MM.1S (cell line): Measurements from ENCODE around the gene HSD17B14.

ENCODE experiments used
- DNase-seq: peaks from one replicate; pipeline ENCODE4 v3.0.0-alpha.2; 2015
- H2AFZ ChIP-seq: fragments of 300-600 bp; sonication (generic); 2 replicates; pipeline ENCODE4 v1.6.0; 2016; ENCODE audit warnings: antibody characterized with exemption, low read length
- H3F3A ChIP-seq: fragments of 300-600 bp; sonication (generic); 2 replicates; pipeline ENCODE4 v1.6.1; 2016; ENCODE audit warnings: mild to moderate bottlenecking, antibody characterized with exemption, low read length, moderate library complexity, mixed read lengths; ENCODE audit not compliant: insufficient read depth
- H3K27ac ChIP-seq: fragments of 300-600 bp; sonication (generic); 2 replicates; pipeline ENCODE4 v1.5.1; 2016; ENCODE audit warnings: mild to moderate bottlenecking, low read length
- H3K27me3 ChIP-seq: fragments of 300-600 bp; sonication (generic); replicated peaks from 2 replicates; pipeline ENCODE4 v1.6.0; 2016; ENCODE audit warnings: low read length; ENCODE audit not compliant: insufficient read depth
- H3K36me3 ChIP-seq: fragments of 300-600 bp; sonication (generic); replicated peaks from 2 replicates; pipeline ENCODE4 v1.6.1; 2016; ENCODE audit warnings: mild to moderate bottlenecking, low read length, mixed read lengths; ENCODE audit not compliant: insufficient read depth
- H3K4me1 ChIP-seq: fragments of 300-600 bp; sonication (generic); 2 replicates; pipeline ENCODE4 v1.6.1; 2016; ENCODE audit warnings: low read length, mixed read lengths
- H3K4me2 ChIP-seq: fragments of 300-600 bp; sonication (generic); 2 replicates; pipeline ENCODE4 v1.6.0; 2016; ENCODE audit warnings: low read depth, low read length
- H3K4me3 ChIP-seq: fragments of 300-600 bp; sonication (generic); 2 replicates; pipeline ENCODE4 v1.5.1; 2016; ENCODE audit warnings: low read length, mixed read lengths
- H3K79me2 ChIP-seq: fragments of 300-600 bp; sonication (generic); 2 replicates; pipeline ENCODE4 v1.6.1; 2016; ENCODE audit warnings: mixed run types, low read length, mixed read lengths
- H3K9ac ChIP-seq: fragments of 300-600 bp; sonication (generic); 2 replicates; pipeline ENCODE4 v1.6.1; 2016; ENCODE audit warnings: low read length, mixed read lengths
- H3K9me2 ChIP-seq: fragments of 300-600 bp; sonication (generic); replicated peaks from 2 replicates; pipeline ENCODE4 v1.6.1; 2016; ENCODE audit warnings: mild to moderate bottlenecking, low read length, mixed read lengths; ENCODE audit not compliant: insufficient read depth
- H3K9me3 ChIP-seq: fragments of 300-600 bp; sonication (generic); replicated peaks from 2 replicates; pipeline ENCODE4 v1.6.1; 2016; ENCODE audit warnings: mild to moderate bottlenecking, low read length, mixed read lengths; ENCODE audit not compliant: insufficient read depth
- H4K20me1 ChIP-seq: fragments of 300-600 bp; sonication (generic); 2 replicates; pipeline ENCODE4 v1.6.1; 2016; ENCODE audit warnings: mild to moderate bottlenecking, low read length, moderate library complexity, mixed read lengths; ENCODE audit not compliant: insufficient read depth
- EZH2 ChIP-seq: fragments of 300-600 bp; sonication (generic); optimal IDR thresholded peaks from 2 replicates; pipeline ENCODE3; 2017; ENCODE audit warnings: low read depth, mild to moderate bottlenecking, antibody characterized with exemption, low read length, mixed read lengths
- EZH2phosphoT487 ChIP-seq: fragments of 300-600 bp; sonication (generic); IDR thresholded peaks from 2 replicates; pipeline ENCODE4 v1.6.1; 2018; ENCODE audit warnings: antibody characterized with exemption, low read length
- TF ChIP-seq, protein P1 (sequence below): fragments of 300-600 bp; sonication (generic); IDR thresholded peaks from 2 replicates; pipeline ENCODE4 v1.5.1; 2016; ENCODE audit warnings: antibody characterized with exemption, low read length, mixed read lengths

The HSD17B14 gene

DNA sequence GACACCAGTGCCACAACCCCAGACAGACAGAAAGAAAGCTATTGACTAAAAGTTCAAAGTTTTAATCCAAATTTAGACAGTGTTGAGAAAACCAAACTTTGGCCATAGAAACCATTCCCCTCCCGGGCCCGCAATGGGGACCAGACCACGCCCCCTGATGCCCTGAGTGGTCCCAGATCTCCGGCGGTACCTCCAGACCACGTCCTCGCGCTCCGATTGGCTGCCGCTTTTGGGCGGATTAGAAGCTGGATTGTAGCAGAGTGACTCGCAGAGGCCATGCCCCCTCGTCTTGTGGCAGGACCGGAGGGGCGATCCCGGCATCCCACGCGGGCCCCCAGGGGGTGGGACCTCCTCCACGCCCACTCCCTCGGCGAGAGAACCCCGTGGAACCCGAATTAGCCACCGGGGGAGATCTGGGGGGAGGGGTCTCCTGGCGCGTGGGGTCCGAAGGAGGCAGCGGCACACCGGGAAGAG, 797 bp upstream of the HSD17B14 start:
- Histone ChIP-seq H3K36me3 (no peaks in the 10 kb centered on the region), H3K9ac (no peak overlapping the region; the same call in 1 of the 2 replicates), H3K4me1 (no peaks in the 10 kb centered on the region), H3F3A (0 out of 2 replicates have a peak, but pooled peaks cover 3% of the 10 kb centered on the region), H2AFZ (peak overlapping the region; percentile 71), H4K20me1 (no peaks in the 10 kb centered on the region), H3K79me2 (no peaks in the 10 kb centered on the region), H3K9me3 (no peaks in the 10 kb centered on the region), H3K4me2 (peak overlapping the region; percentile 87), H3K9me2 (no peaks in the 10 kb centered on the region), H3K27me3 (peaks cover 8% of the 10 kb centered on the region; the same call in 1 of the 2 replicates), H3K4me3 (peak overlapping the region; percentile 56), H3K27ac (no peak overlapping the region)
- DNase-seq, result peak; percentile 40
- TF ChIP-seq, protein P1, sequence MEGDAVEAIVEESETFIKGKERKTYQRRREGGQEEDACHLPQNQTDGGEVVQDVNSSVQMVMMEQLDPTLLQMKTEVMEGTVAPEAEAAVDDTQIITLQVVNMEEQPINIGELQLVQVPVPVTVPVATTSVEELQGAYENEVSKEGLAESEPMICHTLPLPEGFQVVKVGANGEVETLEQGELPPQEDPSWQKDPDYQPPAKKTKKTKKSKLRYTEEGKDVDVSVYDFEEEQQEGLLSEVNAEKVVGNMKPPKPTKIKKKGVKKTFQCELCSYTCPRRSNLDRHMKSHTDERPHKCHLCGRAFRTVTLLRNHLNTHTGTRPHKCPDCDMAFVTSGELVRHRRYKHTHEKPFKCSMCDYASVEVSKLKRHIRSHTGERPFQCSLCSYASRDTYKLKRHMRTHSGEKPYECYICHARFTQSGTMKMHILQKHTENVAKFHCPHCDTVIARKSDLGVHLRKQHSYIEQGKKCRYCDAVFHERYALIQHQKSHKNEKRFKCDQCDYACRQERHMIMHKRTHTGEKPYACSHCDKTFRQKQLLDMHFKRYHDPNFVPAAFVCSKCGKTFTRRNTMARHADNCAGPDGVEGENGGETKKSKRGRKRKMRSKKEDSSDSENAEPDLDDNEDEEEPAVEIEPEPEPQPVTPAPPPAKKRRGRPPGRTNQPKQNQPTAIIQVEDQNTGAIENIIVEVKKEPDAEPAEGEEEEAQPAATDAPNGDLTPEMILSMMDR, result no peak
- no peak for TF ChIP-seq EZH2phosphoT487
- TF ChIP-seq EZH2, result no peak

DNA sequence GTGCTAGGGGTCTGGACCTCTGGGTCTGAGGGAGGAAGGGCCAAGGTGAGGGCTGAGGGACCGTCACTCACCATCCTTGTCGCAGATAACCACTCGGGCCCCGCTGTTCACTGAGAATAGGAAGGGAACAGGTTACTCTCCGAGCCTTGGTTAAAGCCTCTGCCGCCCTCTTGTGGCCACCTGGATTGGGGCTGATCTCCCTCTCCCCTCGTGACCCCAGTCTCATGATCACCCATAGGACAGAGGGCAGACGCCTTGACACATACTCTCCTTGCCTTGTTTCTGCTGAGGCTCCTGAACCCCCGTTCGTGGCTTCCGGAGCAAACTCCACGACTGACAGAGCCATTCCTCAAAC, 580 bp downstream of the HSD17B14 start:
- Histone ChIP-seq H3F3A (0 out of 2 replicates have a peak, but pooled peaks cover 3% of the 10 kb centered on the region), H3K27me3 (peaks cover 8% of the 10 kb centered on the region; the same call in 1 of the 2 replicates), H3K9me2 (no peaks in the 10 kb centered on the region), H4K20me1 (no peaks in the 10 kb centered on the region), H3K9me3 (no peaks in the 10 kb centered on the region), H2AFZ (peak overlapping the region; percentile 71), H3K4me2 (peak overlapping the region; percentile 87), H3K4me3 (peak overlapping the region; percentile 56), H3K79me2 (no peaks in the 10 kb centered on the region), H3K27ac (no peak overlapping the region), H3K4me1 (no peaks in the 10 kb centered on the region), H3K9ac (peak overlapping the region; percentile 44; the same call in 1 of the 2 replicates), H3K36me3 (no peaks in the 10 kb centered on the region)
- TF ChIP-seq EZH2, result no peak
- no peak for TF ChIP-seq EZH2phosphoT487
- TF ChIP-seq, protein P1, result peak; percentile 91
- DNase-seq, result peak; percentile 88

DNA sequence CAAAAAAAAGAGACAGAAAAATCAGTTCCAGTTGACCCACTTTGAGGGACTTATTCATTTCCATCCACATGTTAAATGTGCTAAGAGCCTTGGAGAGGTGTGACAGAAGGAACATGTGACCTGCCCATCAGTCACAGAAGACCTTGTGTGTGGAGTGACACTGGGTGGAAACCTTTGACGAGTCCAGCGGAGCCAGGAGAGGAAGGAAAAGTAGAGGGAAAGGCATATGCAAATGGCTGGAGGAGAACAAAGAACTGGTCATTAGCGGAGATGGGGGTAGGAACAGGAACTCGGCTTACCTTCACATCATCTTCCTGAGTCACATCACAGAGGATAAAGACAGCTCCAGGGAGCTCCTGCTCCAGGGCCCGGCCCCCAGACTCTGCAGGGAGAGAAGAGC, 2.3 kb downstream of the HSD17B14 start:
- Histone ChIP-seq H2AFZ (no peak overlapping the region), H3K4me3 (no peak overlapping the region), H3K9me2 (no peaks in the 10 kb centered on the region), H3K27me3 (peaks cover 8% of the 10 kb centered on the region; the same call in 1 of the 2 replicates), H3K27ac (no peak overlapping the region), H3K4me1 (no peaks in the 10 kb centered on the region), H3K9me3 (no peaks in the 10 kb centered on the region), H3K9ac (no peak overlapping the region), H3F3A (0 out of 2 replicates have a peak, but pooled peaks cover 3% of the 10 kb centered on the region), H3K4me2 (no peak overlapping the region), H3K36me3 (no peaks in the 10 kb centered on the region), H4K20me1 (no peaks in the 10 kb centered on the region), H3K79me2 (no peaks in the 10 kb centered on the region)
- DNase-seq, result no peak
- TF ChIP-seq, protein P1, result no peak
- no peak for TF ChIP-seq EZH2
